WERI-Rb-1 (cell line): ENCODE results near the gene MGLL.
"Not testable (repeated sequence)": the region's sequence is repeated elsewhere in the genome, so short reads cannot be mapped to it uniquely, and the experiment has no call there.

Experiments
- DNase-seq: peaks from one replicate; pipeline ENCODE4 v3.0.0-alpha.2; 2020
- H3K27ac ChIP-seq: fragments of 250-450 bp; sonication (Bioruptor Pico); 2 replicates; pipeline ENCODE4 v1.5.1; 2020; ENCODE audit warnings: mild to moderate bottlenecking, moderate library complexity
- H3K27me3 ChIP-seq: fragments of 250-450 bp; sonication (Bioruptor Pico); 2 replicates; pipeline ENCODE4 v1.5.1; 2021; ENCODE audit warnings: mild to moderate bottlenecking, low read depth, moderate library complexity; ENCODE audit not compliant: insufficient read depth, severe bottlenecking
- H3K36me3 ChIP-seq: fragments of 250-450 bp; sonication (Bioruptor Pico); 2 replicates; pipeline ENCODE4 v1.5.1; 2020; ENCODE audit warnings: mild to moderate bottlenecking, moderate library complexity
- H3K4me3 ChIP-seq: 2 replicates; pipeline ENCODE4 v1.5.1; 2011; ENCODE audit warnings: low read depth, mild to moderate bottlenecking, control low read depth, low read length
- H3K9me3 ChIP-seq: fragments of 250-450 bp; sonication (Bioruptor Pico); 2 replicates; pipeline ENCODE4 v1.5.1; 2021; ENCODE audit warnings: mild to moderate bottlenecking, moderate library complexity; ENCODE audit not compliant: severe bottlenecking
- CTCF ChIP-seq: IDR thresholded peaks from 2 replicates; pipeline ENCODE4 v1.5.1; 2011; ENCODE audit warnings: low read depth, mild to moderate bottlenecking, control low read depth, inconsistent platforms, low read length

Gene MGLL

GRCh38 chr3:127656906-127657305 is 165.4 kb downstream of the MGLL start:
- H3K27ac ChIP-seq: no peak overlapping the region
- no peaks in the 10 kb centered on the region for H3K9me3 ChIP-seq
- no peaks in the 10 kb centered on the region for H3K27me3 ChIP-seq
- no peak for DNase-seq
- TF ChIP-seq CTCF: no peak
- H3K36me3 ChIP-seq: peaks cover 64% of the 10 kb centered on the region
- no peak overlapping the region for H3K4me3 ChIP-seq

GRCh38 chr3:127655641-127656040 is 166.7 kb downstream of the MGLL start:
- Histone ChIP-seq H3K9me3 (no peaks in the 10 kb centered on the region), H3K27me3 (no peaks in the 10 kb centered on the region), H3K36me3 (peaks cover 64% of the 10 kb centered on the region), H3K4me3 (no peak overlapping the region), H3K27ac (no peak overlapping the region)
- no peak for TF ChIP-seq CTCF
- no peak for DNase-seq

GRCh38 chr3:127654993-127655392 is 167.3 kb downstream of the MGLL start:
- H3K9me3 ChIP-seq, H3K4me3 ChIP-seq, DNase-seq, H3K27ac ChIP-seq, H3K27me3 ChIP-seq: not testable (repeated sequence)
- peaks cover 60% of the 10 kb centered on the region for H3K36me3 ChIP-seq

- Histone ChIP-seq H3K4me3 (no peak overlapping the region), H3K27ac (no peak overlapping the region), H3K27me3 (no peaks in the 10 kb centered on the region), H3K36me3 (peaks cover 61% of the 10 kb centered on the region), H3K9me3 (no peaks in the 10 kb centered on the region)
- DNase-seq: no peak
- no peak for TF ChIP-seq CTCF
Measured at GRCh38 chr3:127654374-127654773, 167.9 kb downstream of the MGLL start.

- TF ChIP-seq CTCF: peak; percentile 81
- H3K27me3 ChIP-seq: no peaks in the 10 kb centered on the region
- no peak overlapping the region for H3K27ac ChIP-seq
- peak; percentile 63 for DNase-seq
- no peak overlapping the region for H3K4me3 ChIP-seq
- peaks cover 71% of the 10 kb centered on the region for H3K36me3 ChIP-seq
- H3K9me3 ChIP-seq: no peaks in the 10 kb centered on the region
Measured at GRCh38 chr3:127652246-127652995, 169.9 kb downstream of the MGLL start.

GRCh38 chr3:127651516-127652172 is 170.7 kb downstream of the MGLL start:
- H3K36me3 ChIP-seq: peaks cover 76% of the 10 kb centered on the region
- H3K27me3 ChIP-seq: no peaks in the 10 kb centered on the region
- H3K27ac ChIP-seq: no peak overlapping the region
- DNase-seq: no peak
- no peak overlapping the region for H3K4me3 ChIP-seq
- TF ChIP-seq CTCF: no peak
- no peaks in the 10 kb centered on the region for H3K9me3 ChIP-seq
